Measurements from ENCODE around the gene GCSH.

GCSH gene

GRCh38 chr16:81099958-81100357 is 3.8 kb upstream of the GCSH start:
- Histone ChIP-seq H3K79me2 (ENCODE audit: control insufficient read depth, low read length) (peaks cover 10% of the 10 kb centered on the region), H3K9me3 (ENCODE audit: control insufficient read depth, insufficient read depth, low read length) (no peaks in the 10 kb centered on the region), H3K4me3 (ENCODE audit: low read length) (no peak overlapping the region), H3K4me2 (ENCODE audit: low read length) (no peak overlapping the region), H3F3A (ENCODE audit: control insufficient read depth, insufficient read depth) (no peaks in the 10 kb centered on the region), H4K20me1 (ENCODE audit: control insufficient read depth, insufficient read depth, low read depth, low read length) (no peaks in the 10 kb centered on the region), H3K9me2 (replicated peaks; ENCODE audit: control insufficient read depth, low read length) (no peaks in the 10 kb centered on the region), H3K4me1 (ENCODE audit: control insufficient read depth, low read length) (peaks cover 9% of the 10 kb centered on the region), H3K27me3 (ENCODE audit: control insufficient read depth, low read length) (no peaks in the 10 kb centered on the region; the same call in 1 of the 2 replicates), H3K36me3 (ENCODE audit: control insufficient read depth, low read length) (no peaks in the 10 kb centered on the region; the same call in 1 of the 2 replicates), H3K27ac (ENCODE audit: low read depth, low read length) (no peak overlapping the region)
- TF ChIP-seq EZH2phosphoT487 (IDR thresholded peaks at IDR 0.05; ENCODE audit: borderline replicate concordance, low read length) (no peak), CTCF (IDR thresholded peaks at IDR 0.05; ENCODE audit: low read depth, low read length, poor library complexity, severe bottlenecking) (no peak)

GRCh38 chr16:81097230-81097629 is 1.0 kb upstream of the GCSH start:
- no peak overlapping the region for H3K27ac ChIP-seq (ENCODE audit: low read depth, low read length)
- no peaks in the 10 kb centered on the region for H3K27me3 ChIP-seq (ENCODE audit: control insufficient read depth, low read length)
- H3K4me2 ChIP-seq (ENCODE audit: low read length): no peak overlapping the region
- peaks cover 37% of the 10 kb centered on the region for H3K79me2 ChIP-seq (ENCODE audit: control insufficient read depth, low read length)
- H4K20me1 ChIP-seq (ENCODE audit: control insufficient read depth, insufficient read depth, low read depth, low read length): no peaks in the 10 kb centered on the region
- H3K9me2 ChIP-seq (replicated peaks; ENCODE audit: control insufficient read depth, low read length): no peaks in the 10 kb centered on the region
- no peak overlapping the region for H3K4me3 ChIP-seq (ENCODE audit: low read length)
- TF ChIP-seq EZH2phosphoT487 (IDR thresholded peaks at IDR 0.05; ENCODE audit: borderline replicate concordance, low read length) (no peak), CTCF (IDR thresholded peaks at IDR 0.05; ENCODE audit: low read depth, low read length, poor library complexity, severe bottlenecking) (no peak)
- peaks cover 5% of the 10 kb centered on the region for H3K36me3 ChIP-seq (ENCODE audit: control insufficient read depth, low read length)
- H3F3A ChIP-seq (ENCODE audit: control insufficient read depth, insufficient read depth): no peaks in the 10 kb centered on the region
- peaks cover 25% of the 10 kb centered on the region for H3K4me1 ChIP-seq (ENCODE audit: control insufficient read depth, low read length)
- no peaks in the 10 kb centered on the region for H3K9me3 ChIP-seq (ENCODE audit: control insufficient read depth, insufficient read depth, low read length)

- Histone ChIP-seq H3K9me2 (replicated peaks; ENCODE audit: control insufficient read depth, low read length) (no peaks in the 10 kb centered on the region), H3K4me3 (ENCODE audit: low read length) (peak overlapping the region; percentile 51), H4K20me1 (ENCODE audit: control insufficient read depth, insufficient read depth, low read depth, low read length) (no peaks in the 10 kb centered on the region), H3K4me2 (ENCODE audit: low read length) (peak overlapping the region; percentile 60), H3K27me3 (ENCODE audit: control insufficient read depth, low read length) (no peaks in the 10 kb centered on the region), H3K27ac (ENCODE audit: low read depth, low read length) (no peak overlapping the region), H3K36me3 (ENCODE audit: control insufficient read depth, low read length) (peaks cover 10% of the 10 kb centered on the region), H3F3A (ENCODE audit: control insufficient read depth, insufficient read depth) (no peaks in the 10 kb centered on the region), H3K79me2 (ENCODE audit: control insufficient read depth, low read length) (peaks cover 42% of the 10 kb centered on the region), H3K9me3 (ENCODE audit: control insufficient read depth, insufficient read depth, low read length) (no peaks in the 10 kb centered on the region), H3K4me1 (ENCODE audit: control insufficient read depth, low read length) (peaks cover 25% of the 10 kb centered on the region)
- TF ChIP-seq EZH2phosphoT487 (IDR thresholded peaks at IDR 0.05; ENCODE audit: borderline replicate concordance, low read length): no peak
- no peak for TF ChIP-seq CTCF (IDR thresholded peaks at IDR 0.05; ENCODE audit: low read depth, low read length, poor library complexity, severe bottlenecking)
Observed at GRCh38 chr16:81096715-81097208, 567 bp upstream of the GCSH start.

Measured in DOHH2 (cell line).